ENCODE data around the gene DDIAS.
A peak's percentile ranks its signal among the peaks of the same experiment; 100 is the strongest.
"Not testable (repeated sequence)": the region's sequence is repeated elsewhere in the genome, so short reads cannot be mapped to it uniquely, and the experiment has no call there.

DDIAS gene

GRCh38 chr11:82901165-82901921, at the start of gene DDIAS:
Gene DDIAS, plus strand, starts transcription at chr11:82901736. Its CDS starts 13,003 bp downstream, at chr11:82914739.
- peak; percentile 93 for DNase-seq (ENCODE audit: low read depth)

- no peak for DNase-seq (ENCODE audit: low read depth)
Measured at GRCh38 chr11:82854242-82854641, 47.3 kb upstream of the DDIAS start.

- DNase-seq (ENCODE audit: low read depth), result not testable (repeated sequence)
Measured at GRCh38 chr11:82854916-82855315, 46.6 kb upstream of the DDIAS start.

- DNase-seq (ENCODE audit: low read depth), result no peak
Measured at GRCh38 chr11:82855616-82856015, 45.9 kb upstream of the DDIAS start.

- DNase-seq (ENCODE audit: low read depth), result no peak
Measured at GRCh38 chr11:82857145-82857544, 44.4 kb upstream of the DDIAS start.

- DNase-seq (ENCODE audit: low read depth), result no peak
Measured at GRCh38 chr11:82858133-82858532, 43.4 kb upstream of the DDIAS start.

GRCh38 chr11:82858556-82859091, 42.9 kb upstream of the DDIAS start:
- DNase-seq (ENCODE audit: low read depth), result no peak

- DNase-seq (ENCODE audit: low read depth), result no peak
Measured at GRCh38 chr11:82859750-82860149, 41.8 kb upstream of the DDIAS start.

- DNase-seq (ENCODE audit: low read depth), result no peak
Measured at GRCh38 chr11:82862379-82862778, 39.2 kb upstream of the DDIAS start.

GRCh38 chr11:82863209-82863608, 38.3 kb upstream of the DDIAS start:
- DNase-seq (ENCODE audit: low read depth), result no peak

- no peak for DNase-seq (ENCODE audit: low read depth)
Measured at GRCh38 chr11:82864268-82864667, 37.3 kb upstream of the DDIAS start.

GRCh38 chr11:82865841-82866240, 35.7 kb upstream of the DDIAS start:
- no peak for DNase-seq (ENCODE audit: low read depth)

GRCh38 chr11:82867495-82868082, 33.9 kb upstream of the DDIAS start:
- DNase-seq (ENCODE audit: low read depth), result peak; percentile 71

- DNase-seq (ENCODE audit: low read depth), result no peak
Measured at GRCh38 chr11:82869657-82870056, 31.9 kb upstream of the DDIAS start.

- DNase-seq (ENCODE audit: low read depth), result no peak
Measured at GRCh38 chr11:82871646-82872045, 29.9 kb upstream of the DDIAS start.

GRCh38 chr11:82872377-82873150, 29.0 kb upstream of the DDIAS start:
- DNase-seq (ENCODE audit: low read depth), result no peak

- no peak for DNase-seq (ENCODE audit: low read depth)
Measured at GRCh38 chr11:82873919-82874333, 27.6 kb upstream of the DDIAS start.

- no peak for DNase-seq (ENCODE audit: low read depth)
Measured at GRCh38 chr11:82874646-82875523, 26.7 kb upstream of the DDIAS start.

GRCh38 chr11:82883853-82884252, 17.7 kb upstream of the DDIAS start:
- DNase-seq (ENCODE audit: low read depth), result no peak

GRCh38 chr11:82889133-82890001, 12.2 kb upstream of the DDIAS start:
- no peak for DNase-seq (ENCODE audit: low read depth)

GRCh38 chr11:82890002-82890341, 11.6 kb upstream of the DDIAS start:
- no peak for DNase-seq (ENCODE audit: low read depth)

Data from stimulated activated CD8-positive, alpha-beta memory T cell treated with anti-CD3 and anti-CD28 coated beads, Interleukin-12 subunit alpha, Interleukin-12 subunit beta, amount 100 ng/mL, for 1 hour (primary cell).